ENCODE measurements around the gene SEC22C. TPM values are rescaled to one million over a fixed set of nuclear protein-coding genes. Genes with fewer than 3 reads are reported as not detected.

Gene SEC22C
- polyA plus RNA-seq, 1 donor (not counting 4 experiments of a cell fraction or from before 2014, with no cell fraction given) = 58.4 TPM

DNA sequence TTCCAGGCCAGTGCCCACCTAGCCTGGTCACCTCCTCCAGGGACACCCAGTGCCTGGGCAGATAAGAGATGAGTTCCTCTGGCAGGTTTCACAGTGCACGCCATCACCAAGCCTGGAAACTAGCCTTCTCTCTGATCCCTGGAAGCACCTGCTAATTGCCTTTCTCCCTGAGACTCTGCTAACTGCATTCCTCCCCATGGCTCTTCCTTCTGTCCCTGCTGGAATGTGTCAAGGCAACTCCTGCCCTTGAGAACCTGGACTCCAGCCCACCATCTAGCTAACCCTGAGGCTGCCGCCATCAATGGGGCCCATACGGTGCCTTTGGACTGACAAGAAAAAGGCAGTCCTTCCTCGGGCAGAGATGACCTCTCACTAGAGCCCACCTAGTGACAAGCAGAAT is 60.9 kb downstream of the SEC22C start:
- Histone ChIP-seq H3K4me3 (ENCODE audit: control insufficient read depth in 2 of 3, extremely low read depth in 1 of 3, insufficient read depth in 2 of 3, low read depth in 1 of 3, low read length in 3 of 3) (no peak overlapping the region), H3K36me3 (ENCODE audit: control insufficient read depth in 2 of 2, extremely low read depth in 1 of 2, insufficient read depth in 2 of 2, low read length in 2 of 2) (no peaks in the 10 kb centered on the region), H3K9ac (ENCODE audit: control insufficient read depth, extremely low read depth, insufficient read depth, low read length) (no peak overlapping the region), H3K4me1 (ENCODE audit: control insufficient read depth, extremely low read depth, insufficient read depth, low read length) (peaks cover 17% of the 10 kb centered on the region), H2AFZ (ENCODE audit: control insufficient read depth, low read length) (no peak overlapping the region), H3K27ac (ENCODE audit: control insufficient read depth, insufficient read depth, low read length) (no peak overlapping the region), H3K79me2 (ENCODE audit: control insufficient read depth, insufficient read depth, low read length) (no peaks in the 10 kb centered on the region), H3K9me3 (ENCODE audit: control insufficient read depth, low read depth, low read length) (no peaks in the 10 kb centered on the region), H3K27me3 (ENCODE audit: control insufficient read depth, extremely low read depth, insufficient read depth, low read length) (no peaks in the 10 kb centered on the region), H4K20me1 (ENCODE audit: control insufficient read depth, extremely low read depth, insufficient read depth, low read length) (no peaks in the 10 kb centered on the region), H3K9me1 (ENCODE audit: control insufficient read depth, extremely low read depth, insufficient read depth, low read length) (no peaks in the 10 kb centered on the region), H3K4me2 (ENCODE audit: control insufficient read depth, extremely low read depth, insufficient read depth, low read depth, low read length) (no peak overlapping the region)
- TF ChIP-seq, protein P1, sequence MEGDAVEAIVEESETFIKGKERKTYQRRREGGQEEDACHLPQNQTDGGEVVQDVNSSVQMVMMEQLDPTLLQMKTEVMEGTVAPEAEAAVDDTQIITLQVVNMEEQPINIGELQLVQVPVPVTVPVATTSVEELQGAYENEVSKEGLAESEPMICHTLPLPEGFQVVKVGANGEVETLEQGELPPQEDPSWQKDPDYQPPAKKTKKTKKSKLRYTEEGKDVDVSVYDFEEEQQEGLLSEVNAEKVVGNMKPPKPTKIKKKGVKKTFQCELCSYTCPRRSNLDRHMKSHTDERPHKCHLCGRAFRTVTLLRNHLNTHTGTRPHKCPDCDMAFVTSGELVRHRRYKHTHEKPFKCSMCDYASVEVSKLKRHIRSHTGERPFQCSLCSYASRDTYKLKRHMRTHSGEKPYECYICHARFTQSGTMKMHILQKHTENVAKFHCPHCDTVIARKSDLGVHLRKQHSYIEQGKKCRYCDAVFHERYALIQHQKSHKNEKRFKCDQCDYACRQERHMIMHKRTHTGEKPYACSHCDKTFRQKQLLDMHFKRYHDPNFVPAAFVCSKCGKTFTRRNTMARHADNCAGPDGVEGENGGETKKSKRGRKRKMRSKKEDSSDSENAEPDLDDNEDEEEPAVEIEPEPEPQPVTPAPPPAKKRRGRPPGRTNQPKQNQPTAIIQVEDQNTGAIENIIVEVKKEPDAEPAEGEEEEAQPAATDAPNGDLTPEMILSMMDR (optimal IDR thresholded peaks at IDR 0.05 in 1 of 3, IDR thresholded peaks at IDR 0.05 in 1 of 3, conservative IDR thresholded peaks at IDR 0.05 in 1 of 3; ENCODE audit: extremely low read depth in 1 of 3, insufficient read depth in 2 of 3, low read length in 3 of 3) = no peak
- no peak for TF ChIP-seq EZH2 (IDR thresholded peaks at IDR 0.05; ENCODE audit: low read length)
- FAIRE-seq (no peak), DNase-seq (ENCODE audit: low read depth, low spot score) (no peak)
- dilution Hi-C loops (cut with MboI; ENCODE audit: extremely low pct_ligation_motif_present, low sequenced_read_pairs) = no loop called here

DNA sequence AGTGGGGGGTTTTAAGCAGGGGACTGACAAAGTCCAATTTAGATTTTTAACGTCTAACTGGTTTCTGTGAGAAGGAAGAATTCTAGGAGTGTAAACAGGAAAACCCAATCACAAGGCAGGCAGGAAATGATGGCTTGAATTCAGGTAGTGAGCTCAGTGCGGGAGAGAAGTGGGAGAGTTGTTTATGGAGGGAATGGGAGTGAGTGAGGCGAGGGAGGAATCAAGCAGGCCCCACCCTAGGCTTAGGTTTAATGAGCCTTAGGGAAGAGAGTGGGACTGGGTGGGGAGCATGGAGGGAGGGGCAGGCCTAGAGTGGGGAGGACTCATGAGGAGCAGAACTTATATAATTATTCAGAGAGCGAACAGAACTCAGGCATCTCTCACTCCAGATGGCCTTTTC is 61.4 kb downstream of the SEC22C start:
- dilution Hi-C loops (cut with MboI; ENCODE audit: extremely low pct_ligation_motif_present, low sequenced_read_pairs) = no loop called here
- H3K27ac ChIP-seq (ENCODE audit: control insufficient read depth, insufficient read depth, low read length) = no peak overlapping the region
- no peak for FAIRE-seq
- H3K9me3 ChIP-seq (ENCODE audit: control insufficient read depth, low read depth, low read length) = no peaks in the 10 kb centered on the region
- no peak overlapping the region for H3K4me3 ChIP-seq (ENCODE audit: control insufficient read depth in 2 of 3, extremely low read depth in 1 of 3, insufficient read depth in 2 of 3, low read depth in 1 of 3, low read length in 3 of 3)
- H4K20me1 ChIP-seq (ENCODE audit: control insufficient read depth, extremely low read depth, insufficient read depth, low read length) = no peaks in the 10 kb centered on the region
- DNase-seq (ENCODE audit: low read depth, low spot score) = no peak
- no peaks in the 10 kb centered on the region for H3K79me2 ChIP-seq (ENCODE audit: control insufficient read depth, insufficient read depth, low read length)
- H3K27me3 ChIP-seq (ENCODE audit: control insufficient read depth, extremely low read depth, insufficient read depth, low read length) = no peaks in the 10 kb centered on the region
- H3K36me3 ChIP-seq (ENCODE audit: control insufficient read depth in 2 of 2, extremely low read depth in 1 of 2, insufficient read depth in 2 of 2, low read length in 2 of 2) = no peaks in the 10 kb centered on the region
- no peak overlapping the region for H3K4me2 ChIP-seq (ENCODE audit: control insufficient read depth, extremely low read depth, insufficient read depth, low read depth, low read length)
- TF ChIP-seq, protein P1 (optimal IDR thresholded peaks at IDR 0.05 in 1 of 3, IDR thresholded peaks at IDR 0.05 in 1 of 3, conservative IDR thresholded peaks at IDR 0.05 in 1 of 3; ENCODE audit: extremely low read depth in 1 of 3, insufficient read depth in 2 of 3, low read length in 3 of 3) = no peak
- no peak for TF ChIP-seq EZH2 (IDR thresholded peaks at IDR 0.05; ENCODE audit: low read length)
- H3K9me1 ChIP-seq (ENCODE audit: control insufficient read depth, extremely low read depth, insufficient read depth, low read length) = no peaks in the 10 kb centered on the region
- H3K9ac ChIP-seq (ENCODE audit: control insufficient read depth, extremely low read depth, insufficient read depth, low read length) = no peak overlapping the region
- H2AFZ ChIP-seq (ENCODE audit: control insufficient read depth, low read length) = no peak overlapping the region
- H3K4me1 ChIP-seq (ENCODE audit: control insufficient read depth, extremely low read depth, insufficient read depth, low read length) = peaks cover 22% of the 10 kb centered on the region

Data from keratinocyte (primary cell).